Mesendoderm (in vitro differentiated cells): ENCODE results near the gene KLK14.

ENCODE experiments used
- DNase-seq: peaks from one replicate; pipeline ENCODE4 v3.0.0; 2013
- H2AK5ac ChIP-seq: 2 replicates; pipeline ENCODE4 v1.6.1; 2013; ENCODE audit warnings: low read length, inconsistent platforms
- H2BK120ac ChIP-seq: 2 replicates; pipeline ENCODE4 v1.6.1; 2013; ENCODE audit warnings: low read depth, mild to moderate bottlenecking, low read length, moderate library complexity, mixed read lengths
- H2BK15ac ChIP-seq: replicated peaks from 2 replicates; pipeline ENCODE4 v1.6.1; 2013; ENCODE audit warnings: low read depth, mild to moderate bottlenecking, moderate library complexity
- H2BK5ac ChIP-seq: 2 replicates; pipeline ENCODE4 v1.6.1; 2013; ENCODE audit warnings: low read length, inconsistent platforms
- H3K18ac ChIP-seq: 2 replicates; pipeline ENCODE4 v1.6.1; 2013; ENCODE audit warnings: mild to moderate bottlenecking, low read length, mixed read lengths
- H3K23ac ChIP-seq: one replicate; pipeline ENCODE4 v1.6.1; 2013; ENCODE audit warnings: low read length
- H3K27ac ChIP-seq: 2 replicates; pipeline ENCODE4 v1.5.1; 2013; ENCODE audit warnings: low read depth, mild to moderate bottlenecking, inconsistent platforms, low read length, moderate library complexity
- H3K27me3 ChIP-seq: 2 replicates; pipeline ENCODE4 v1.6.1; 2013; ENCODE audit warnings: low read length, control low read depth, mild to moderate bottlenecking, inconsistent platforms; ENCODE audit not compliant: insufficient read depth, poor library complexity
- H3K36me3 ChIP-seq: 2 replicates; pipeline ENCODE4 v1.6.1; 2013; ENCODE audit warnings: low read length, inconsistent platforms; ENCODE audit not compliant: control insufficient read depth, insufficient read depth
- H3K4ac ChIP-seq: one replicate; pipeline ENCODE4 v1.6.1; 2013; ENCODE audit warnings: low read depth, mild to moderate bottlenecking, low read length, moderate library complexity
- H3K4me1 ChIP-seq: 2 replicates; pipeline ENCODE4 v1.6.1; 2013; ENCODE audit warnings: low read depth, low read length, inconsistent platforms; ENCODE audit not compliant: control insufficient read depth
- H3K4me2 ChIP-seq: 2 replicates; pipeline ENCODE4 v1.6.1; 2013; ENCODE audit warnings: low read length
- H3K4me3 ChIP-seq: 2 replicates; pipeline ENCODE4 v1.5.1; 2013; ENCODE audit warnings: mild to moderate bottlenecking, low read length
- H3K56ac ChIP-seq: one replicate; pipeline ENCODE4 v1.6.1; 2013; ENCODE audit warnings: low read length
- H3K79me1 ChIP-seq: 2 replicates; pipeline ENCODE4 v1.6.1; 2013; ENCODE audit warnings: low read length, inconsistent platforms
- H3K79me2 ChIP-seq: 2 replicates; pipeline ENCODE4 v1.6.1; 2013; ENCODE audit warnings: mild to moderate bottlenecking, low read length; ENCODE audit not compliant: control insufficient read depth, insufficient read depth
- H3K9ac ChIP-seq: 2 replicates; pipeline ENCODE4 v1.6.1; 2013; ENCODE audit warnings: low read length, inconsistent platforms
- H4K5ac ChIP-seq: one replicate; pipeline ENCODE4 v1.6.1; 2013; ENCODE audit warnings: low read length
- H4K8ac ChIP-seq: one replicate; pipeline ENCODE4 v1.6.1; 2013; ENCODE audit warnings: low read depth, mild to moderate bottlenecking, control low read depth, low read length, moderate library complexity
- whole genome bisulfite sequencing: extraction: QIAGEN DNeasy Blood & Tissue Kit; methylation state at CpG from one replicate; pipeline ENCODE4 v1.1.7; 2013; ENCODE audit warnings: low lambda C conversion rate, missing lambda C conversion rate; ENCODE audit not compliant: insufficient coverage; ENCODE audit errors: extremely low coverage; 5-methylcytosine and 5-hydroxymethylcytosine counted together

Gene KLK14

DNA sequence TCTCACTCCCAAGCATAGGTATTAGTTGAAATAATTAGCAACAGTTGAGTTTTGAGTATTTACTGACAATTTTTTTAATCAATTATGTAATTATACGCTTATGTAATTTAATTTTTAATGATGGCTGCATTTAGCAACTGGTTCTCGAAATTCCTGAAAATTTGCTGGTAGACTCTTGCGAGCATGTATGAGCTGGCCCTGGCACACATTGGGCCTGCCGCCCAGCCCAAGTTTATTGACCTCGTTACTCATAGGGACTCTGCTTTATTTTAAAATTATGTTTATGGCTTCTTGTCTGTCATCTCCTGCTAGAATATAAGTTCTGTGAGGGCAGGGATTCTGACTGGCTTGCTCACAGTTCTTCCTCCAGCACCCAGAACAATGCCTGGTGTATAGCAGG lies 6.7 kb downstream of the KLK14 start:
- H3K4me2 ChIP-seq = no peak overlapping the region
- no peak overlapping the region for H2BK120ac ChIP-seq
- H3K4ac ChIP-seq = no peak overlapping the region
- no peak overlapping the region for H3K4me3 ChIP-seq
- no peak overlapping the region for H3K23ac ChIP-seq
- H2BK5ac ChIP-seq = no peak overlapping the region
- no peak overlapping the region for H3K9ac ChIP-seq
- H3K79me1 ChIP-seq = no peaks in the 10 kb centered on the region
- no CpG with 5 or more reads among the region's 5 CpGs for WGBS
- no peak overlapping the region for H4K5ac ChIP-seq
- H3K18ac ChIP-seq = no peak overlapping the region
- H2BK15ac ChIP-seq = no peak overlapping the region
- no peaks in the 10 kb centered on the region for H3K27me3 ChIP-seq
- no peak for DNase-seq
- no peaks in the 10 kb centered on the region for H3K36me3 ChIP-seq
- H3K56ac ChIP-seq = no peak overlapping the region
- H3K4me1 ChIP-seq = no peaks in the 10 kb centered on the region
- no peak overlapping the region for H3K27ac ChIP-seq
- H2AK5ac ChIP-seq = no peak overlapping the region
- H4K8ac ChIP-seq = no peak overlapping the region
- no peaks in the 10 kb centered on the region for H3K79me2 ChIP-seq

DNA sequence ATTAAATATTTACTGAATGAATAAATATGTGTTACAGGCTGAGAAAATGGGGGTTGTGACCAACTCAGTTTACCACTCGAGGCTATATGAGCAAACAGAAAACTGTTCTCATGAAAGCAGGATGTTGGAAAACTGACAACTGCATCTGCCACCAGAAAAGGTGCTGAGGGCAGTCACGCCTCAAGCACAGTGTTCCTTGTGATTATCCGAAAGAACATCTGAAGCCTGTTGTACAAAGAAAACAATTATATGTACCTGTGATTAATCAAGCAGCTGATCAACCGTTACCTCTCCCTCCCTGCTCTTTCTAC lies 11.6 kb downstream of the KLK14 start:
- H2BK15ac ChIP-seq = no peak overlapping the region
- H3K23ac ChIP-seq = no peak overlapping the region

DNA sequence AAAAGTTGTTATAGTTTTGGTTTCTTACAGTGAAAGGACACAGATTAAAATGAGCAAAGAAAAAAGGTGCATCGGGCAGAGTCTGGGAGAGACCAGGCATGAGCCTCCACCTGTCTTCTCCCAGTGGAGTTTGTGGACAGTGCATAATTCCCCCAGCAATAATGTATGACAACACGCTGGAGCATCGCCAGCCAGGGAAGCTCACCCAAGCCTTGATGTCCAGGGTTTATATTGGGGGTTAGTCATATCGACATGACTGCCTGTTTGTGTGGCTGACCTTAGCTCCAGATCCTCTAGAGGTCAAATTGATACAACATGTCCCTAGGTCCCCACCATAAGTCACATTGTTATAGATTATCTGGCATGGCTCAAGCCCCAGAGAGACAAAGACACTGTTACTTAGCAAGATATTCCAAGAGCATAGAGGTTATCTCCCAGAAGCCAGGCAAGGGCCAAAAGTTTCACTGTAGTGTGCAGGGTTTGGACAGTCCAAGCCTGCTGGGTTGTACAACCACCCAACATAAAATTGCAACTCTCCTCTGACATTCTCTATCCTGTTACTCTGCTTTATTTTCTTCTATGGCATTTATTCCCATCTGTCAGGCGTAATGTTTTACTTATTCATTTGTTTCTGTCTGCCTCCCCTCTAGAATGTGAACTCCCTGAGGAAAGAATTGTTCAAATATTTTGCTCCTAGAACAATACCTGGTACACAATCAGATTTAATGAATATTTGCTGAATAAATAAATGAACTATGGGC lies 12.2 kb downstream of the KLK14 start:
- H2BK120ac ChIP-seq = no peak overlapping the region
- H3K79me1 ChIP-seq = no peaks in the 10 kb centered on the region

More for the DNA sequence above, 11.6 kb downstream of the KLK14 start:
- Histone ChIP-seq H3K36me3 (no peaks in the 10 kb centered on the region), H3K4me1 (no peaks in the 10 kb centered on the region), H3K4ac (no peak overlapping the region), H3K4me2 (no peak overlapping the region), H3K4me3 (no peak overlapping the region), H3K27ac (no peak overlapping the region), H4K8ac (no peak overlapping the region), H3K79me1 (no peaks in the 10 kb centered on the region), H2BK5ac (no peak overlapping the region), H3K27me3 (no peaks in the 10 kb centered on the region), H3K18ac (no peak overlapping the region), H3K79me2 (no peaks in the 10 kb centered on the region), H3K9ac (no peak overlapping the region), H2BK120ac (no peak overlapping the region), H2AK5ac (no peak overlapping the region), H3K56ac (no peak overlapping the region), H4K5ac (no peak overlapping the region)
- DNase-seq = no peak
- no CpG with 5 or more reads among the region's 4 CpGs for WGBS

GRCh38 chr19:51066393-51067186 lies 16.1 kb downstream of the KLK14 start:
- no peak overlapping the region for H4K8ac ChIP-seq
- no peaks in the 10 kb centered on the region for H3K79me1 ChIP-seq
- H3K27me3 ChIP-seq = no peaks in the 10 kb centered on the region
- H3K4me1 ChIP-seq = no peaks in the 10 kb centered on the region
- H3K79me2 ChIP-seq = no peaks in the 10 kb centered on the region
- H2BK15ac ChIP-seq = no peak overlapping the region
- no peak overlapping the region for H2BK120ac ChIP-seq
- H3K27ac ChIP-seq = no peak overlapping the region
- no peak overlapping the region for H3K9ac ChIP-seq
- H3K56ac ChIP-seq = no peak overlapping the region
- H4K5ac ChIP-seq = no peak overlapping the region
- 100% methylated on average over 2 of the region's 7 CpGs for WGBS
- DNase-seq = no peak
- no peak overlapping the region for H3K4me3 ChIP-seq
- H3K4ac ChIP-seq = no peak overlapping the region
- no peak overlapping the region for H3K23ac ChIP-seq
- H3K4me2 ChIP-seq = no peak overlapping the region
- H3K18ac ChIP-seq = no peak overlapping the region
- H3K36me3 ChIP-seq = no peaks in the 10 kb centered on the region
- H2AK5ac ChIP-seq = no peak overlapping the region
- no peak overlapping the region for H2BK5ac ChIP-seq

More for the DNA sequence above, 12.2 kb downstream of the KLK14 start:
- Histone ChIP-seq H3K23ac (no peak overlapping the region), H3K18ac (no peak overlapping the region), H2AK5ac (no peak overlapping the region), H3K56ac (no peak overlapping the region), H3K36me3 (no peaks in the 10 kb centered on the region), H3K4ac (no peak overlapping the region), H3K4me1 (no peaks in the 10 kb centered on the region), H3K27me3 (no peaks in the 10 kb centered on the region), H4K5ac (no peak overlapping the region), H2BK5ac (no peak overlapping the region), H3K27ac (no peak overlapping the region), H3K79me2 (no peaks in the 10 kb centered on the region), H4K8ac (no peak overlapping the region), H2BK15ac (no peak overlapping the region), H3K9ac (no peak overlapping the region), H3K4me3 (no peak overlapping the region), H3K4me2 (no peak overlapping the region)
- no CpG with 5 or more reads among the region's 5 CpGs for WGBS
- no peak for DNase-seq

- no peak overlapping the region for H3K23ac ChIP-seq
- no peak overlapping the region for H2BK15ac ChIP-seq
- peak; percentile 42 for DNase-seq
- no peaks in the 10 kb centered on the region for H3K79me1 ChIP-seq
- peak overlapping the region; percentile 78 for H3K56ac ChIP-seq
- WGBS = no CpG with 5 or more reads among the region's 25 CpGs
- peak overlapping the region; percentile 63 for H3K4me2 ChIP-seq
- H3K4me1 ChIP-seq = no peaks in the 10 kb centered on the region
- H3K4ac ChIP-seq = no peak overlapping the region
- H4K5ac ChIP-seq = no peak overlapping the region
- H3K27ac ChIP-seq = no peak overlapping the region
- peak overlapping the region; percentile 40 for H3K4me3 ChIP-seq
- H3K9ac ChIP-seq = peak overlapping the region; percentile 66
- H4K8ac ChIP-seq = no peak overlapping the region
- H2BK120ac ChIP-seq = no peak overlapping the region
- no peaks in the 10 kb centered on the region for H3K79me2 ChIP-seq
- no peaks in the 10 kb centered on the region for H3K36me3 ChIP-seq
- H3K18ac ChIP-seq = no peak overlapping the region
- H3K27me3 ChIP-seq = no peaks in the 10 kb centered on the region
- H2BK5ac ChIP-seq = no peak overlapping the region
- H2AK5ac ChIP-seq = no peak overlapping the region
Measured at GRCh38 chr19:51065221-51065960, 17.3 kb downstream of the KLK14 start.
